HG03521 (cell line): Measurements from ENCODE around the gene MYH10.

Experiments
- ATAC-seq: cut with Tn5 transposase; IDR thresholded peaks from one replicate; pipeline ENCODE4 v1.9.1; 2021; ENCODE audit warnings: mild to moderate bottlenecking, moderate library complexity; ENCODE audit not compliant: unreplicated experiment

MYH10 gene

GRCh38 chr17:8500609-8501008 lies 129.9 kb downstream of the MYH10 start:
- ATAC-seq: no peak

- no peak for ATAC-seq
These were observed 130.9 kb downstream of the MYH10 start for GRCh38 chr17:8499614-8500013.

DNA sequence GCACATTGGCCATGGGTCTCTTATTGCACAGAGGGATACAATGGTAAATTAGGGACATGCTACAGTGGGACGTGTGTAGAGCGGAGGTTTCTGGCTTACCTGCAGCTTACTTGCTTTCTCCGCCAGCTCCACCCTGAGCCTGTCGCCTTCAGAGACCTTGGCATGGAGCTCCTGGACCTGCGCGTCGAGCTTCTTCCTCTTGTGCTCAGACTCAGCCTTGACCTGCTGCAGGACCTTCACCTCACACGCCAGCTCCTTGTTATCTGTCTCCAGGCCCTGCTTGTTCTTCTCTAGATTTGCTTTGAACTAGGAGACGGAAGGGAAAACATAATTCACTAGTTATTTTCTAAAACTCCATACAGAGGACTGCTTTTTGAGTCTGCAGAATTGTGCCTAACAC lies 131.4 kb downstream of the MYH10 start:
- no peak for ATAC-seq

DNA sequence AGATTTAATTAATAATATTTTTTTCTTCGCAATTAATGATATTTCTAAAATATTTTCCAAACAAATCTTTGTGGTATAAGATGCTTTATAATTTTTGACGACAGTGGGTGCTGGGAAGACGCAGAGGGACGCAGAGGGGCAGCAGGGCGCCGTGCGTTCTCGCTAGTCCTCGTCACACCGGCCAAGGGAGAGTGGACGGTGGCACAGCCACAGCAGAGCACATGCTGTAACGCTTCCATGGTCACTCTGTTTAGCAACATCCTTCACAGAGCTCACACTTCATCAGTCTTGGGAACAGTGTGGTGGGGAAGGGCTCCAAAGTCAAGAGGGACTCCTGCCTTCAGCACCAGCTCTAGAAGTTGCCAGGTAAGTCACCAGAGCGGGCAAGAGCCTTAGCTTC lies 134.4 kb downstream of the MYH10 start:
- ATAC-seq: no peak

DNA sequence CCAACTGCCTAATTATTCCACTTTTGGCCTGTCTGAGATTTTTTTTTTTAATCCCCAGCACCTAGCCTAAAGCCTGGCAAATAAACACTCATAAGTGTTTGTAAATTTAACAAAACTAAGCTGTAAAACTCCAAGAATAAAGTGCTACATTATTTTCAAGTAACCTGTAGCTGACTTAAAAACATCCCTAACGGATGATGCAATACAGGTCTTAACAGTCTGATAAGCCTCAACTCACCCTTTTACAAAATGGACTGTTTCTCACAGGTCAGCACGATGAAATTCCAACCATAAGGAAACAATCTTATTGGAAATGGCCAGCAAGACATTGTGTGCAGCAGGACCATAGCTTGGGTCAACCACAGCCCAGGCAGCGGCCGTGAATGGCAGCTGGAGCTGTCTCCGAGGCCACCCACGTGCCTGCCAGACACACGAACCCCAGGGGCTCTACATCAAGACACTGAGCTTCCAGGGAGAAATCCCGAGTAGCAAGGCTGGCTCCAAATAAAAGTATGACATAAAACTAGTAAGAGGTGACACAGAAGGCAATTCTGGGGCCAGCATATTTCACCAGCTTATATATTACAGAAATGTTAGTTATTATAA lies 135.9 kb downstream of the MYH10 start:
- no peak for ATAC-seq

GRCh38 chr17:8494021-8494420 lies 136.5 kb downstream of the MYH10 start:
- no peak for ATAC-seq

DNA sequence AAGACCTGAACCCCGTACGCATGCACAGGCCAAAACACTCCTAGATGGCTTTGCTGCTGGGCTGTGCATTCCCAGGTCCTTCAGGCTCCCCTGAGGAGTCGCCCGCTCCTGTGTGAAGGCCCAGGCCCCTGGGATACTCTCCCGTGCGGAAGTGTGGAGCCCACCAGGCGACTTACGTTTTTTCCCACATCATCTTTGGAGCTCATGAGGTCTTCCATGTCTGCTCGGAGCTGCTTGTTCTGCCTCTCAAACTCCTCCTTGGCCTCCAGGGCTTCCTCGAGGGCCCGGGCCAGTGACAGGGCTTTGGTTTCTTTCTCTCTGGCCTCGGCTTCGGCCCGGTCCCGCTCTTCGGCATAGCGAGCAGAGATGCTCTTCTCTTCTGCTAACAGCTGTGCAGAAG lies 138.4 kb downstream of the MYH10 start:
- ATAC-seq: no peak

- no peak for ATAC-seq
These were observed 140.1 kb downstream of the MYH10 start for GRCh38 chr17:8490256-8491023.

DNA sequence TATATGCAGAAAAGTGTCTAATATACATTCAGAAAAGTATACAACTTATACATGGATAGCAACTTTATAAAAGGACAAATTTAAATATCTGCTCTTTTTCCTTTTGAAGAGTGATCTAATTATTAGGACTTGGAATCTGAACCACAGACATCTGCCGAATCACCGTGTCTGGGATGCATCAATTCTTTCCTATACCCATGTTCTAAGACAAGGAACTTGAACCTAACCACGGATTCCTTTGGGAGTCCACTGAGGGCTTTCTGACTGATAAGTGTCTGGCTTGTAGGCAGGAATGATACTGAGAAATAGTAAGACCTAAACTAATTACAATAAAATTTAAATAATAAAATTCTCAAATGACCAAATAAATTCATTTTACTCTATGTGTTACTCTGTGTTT lies 140.7 kb downstream of the MYH10 start:
- ATAC-seq: no peak

GRCh38 chr17:8488901-8489300 lies 141.6 kb downstream of the MYH10 start:
- no peak for ATAC-seq

DNA sequence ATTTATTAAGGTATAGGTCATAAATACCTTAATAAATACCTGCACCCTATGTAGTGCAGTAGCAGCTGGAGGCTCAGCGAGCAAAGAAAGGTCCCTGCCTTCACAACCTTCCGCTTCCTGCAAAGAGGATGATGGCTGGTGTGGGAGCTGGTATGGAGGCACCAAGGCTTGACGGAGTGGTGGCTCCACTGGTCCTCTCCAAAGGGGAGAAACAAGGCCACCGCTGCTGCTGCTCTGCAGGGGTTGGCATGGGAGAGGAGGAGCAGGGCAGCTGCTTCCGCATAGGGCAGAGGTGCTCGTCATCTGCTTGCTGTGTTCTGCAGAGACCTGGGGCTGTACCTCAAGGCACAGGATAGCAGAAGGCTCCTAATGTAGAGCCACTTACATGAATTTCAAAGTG lies 142.0 kb downstream of the MYH10 start:
- ATAC-seq: no peak

GRCh38 chr17:8487743-8488142 lies 142.8 kb downstream of the MYH10 start:
- no peak for ATAC-seq

GRCh38 chr17:8487130-8487645 lies 143.3 kb downstream of the MYH10 start:
- ATAC-seq: no peak

DNA sequence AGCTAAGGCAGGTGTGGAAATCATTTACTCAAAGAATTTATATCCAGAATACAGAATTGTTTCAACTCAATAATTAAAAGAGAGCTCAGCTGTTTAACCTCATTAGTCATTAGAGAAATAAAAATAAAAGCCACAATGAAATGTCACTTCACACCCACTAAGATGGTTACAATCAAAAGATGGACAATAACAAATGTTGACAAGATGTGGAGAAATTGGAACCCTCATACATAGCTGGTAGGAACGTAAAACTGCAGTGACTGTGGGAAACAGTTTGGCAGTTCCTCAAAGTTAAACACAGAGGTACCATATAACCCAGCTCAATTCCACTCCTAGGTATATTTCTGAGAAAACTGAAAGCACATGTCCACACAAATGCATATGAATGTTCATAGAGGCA lies 145.0 kb downstream of the MYH10 start:
- no peak for ATAC-seq

- no peak for ATAC-seq
These were observed 146.1 kb downstream of the MYH10 start for GRCh38 chr17:8484465-8484864.

GRCh38 chr17:8482546-8482945 lies 148.0 kb downstream of the MYH10 start:
- no peak for ATAC-seq

- no peak for ATAC-seq
These were observed 148.8 kb downstream of the MYH10 start for GRCh38 chr17:8481703-8482102.

DNA sequence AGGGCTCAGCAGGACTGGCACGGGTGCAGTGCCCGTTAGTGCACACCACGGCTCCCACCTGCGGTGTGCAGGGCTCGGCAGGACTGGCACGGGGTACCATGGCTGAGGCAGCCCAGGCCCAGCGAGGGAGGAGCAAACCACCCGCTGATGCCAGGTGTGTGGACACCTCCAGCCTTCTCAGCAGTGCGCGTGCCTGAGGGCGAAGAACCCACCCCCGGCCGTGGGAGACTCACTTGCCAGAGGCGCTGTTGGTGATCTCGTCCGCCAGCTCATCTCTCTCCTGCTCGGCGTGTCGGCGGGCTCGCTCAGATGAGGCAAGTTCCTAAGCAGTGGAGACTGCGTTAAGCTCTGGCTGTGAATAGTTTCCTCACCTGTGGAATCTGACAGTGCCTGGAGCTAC lies 149.4 kb downstream of the MYH10 start:
- ATAC-seq: no peak

GRCh38 chr17:8480011-8480976 lies 150.2 kb downstream of the MYH10 start:
- no peak for ATAC-seq

- ATAC-seq: no peak
These were observed 151.0 kb downstream of the MYH10 start for GRCh38 chr17:8479431-8479947.
